SK-N-SH (cell line): ENCODE data around the gene RAB40C.

Experiments used
- CHD2 ChIP-seq: fragments of 150-350 bp; IDR thresholded peaks from 2 replicates; pipeline ENCODE4 v1.6.1; 2018; ENCODE audit warnings: low read length; ENCODE audit not compliant: partially characterized antibody
- JUND ChIP-seq: IDR thresholded peaks from 2 replicates; pipeline ENCODE4 v1.4.0; 2012
- RAD21 ChIP-seq: IDR thresholded peaks from 2 replicates; pipeline ENCODE4 v1.6.1; 2012; ENCODE audit warnings: mild to moderate bottlenecking, low read length
- TF ChIP-seq, protein P1 (sequence below): IDR thresholded peaks from 2 replicates; pipeline ENCODE4; 2012
- TF ChIP-seq, protein P2 (sequence below): fragments of 150-350 bp; IDR thresholded peaks from 2 replicates; pipeline ENCODE4 v1.6.1; 2017; ENCODE audit warnings: antibody characterized with exemption, low read length, low read depth, borderline replicate concordance

DNA sequence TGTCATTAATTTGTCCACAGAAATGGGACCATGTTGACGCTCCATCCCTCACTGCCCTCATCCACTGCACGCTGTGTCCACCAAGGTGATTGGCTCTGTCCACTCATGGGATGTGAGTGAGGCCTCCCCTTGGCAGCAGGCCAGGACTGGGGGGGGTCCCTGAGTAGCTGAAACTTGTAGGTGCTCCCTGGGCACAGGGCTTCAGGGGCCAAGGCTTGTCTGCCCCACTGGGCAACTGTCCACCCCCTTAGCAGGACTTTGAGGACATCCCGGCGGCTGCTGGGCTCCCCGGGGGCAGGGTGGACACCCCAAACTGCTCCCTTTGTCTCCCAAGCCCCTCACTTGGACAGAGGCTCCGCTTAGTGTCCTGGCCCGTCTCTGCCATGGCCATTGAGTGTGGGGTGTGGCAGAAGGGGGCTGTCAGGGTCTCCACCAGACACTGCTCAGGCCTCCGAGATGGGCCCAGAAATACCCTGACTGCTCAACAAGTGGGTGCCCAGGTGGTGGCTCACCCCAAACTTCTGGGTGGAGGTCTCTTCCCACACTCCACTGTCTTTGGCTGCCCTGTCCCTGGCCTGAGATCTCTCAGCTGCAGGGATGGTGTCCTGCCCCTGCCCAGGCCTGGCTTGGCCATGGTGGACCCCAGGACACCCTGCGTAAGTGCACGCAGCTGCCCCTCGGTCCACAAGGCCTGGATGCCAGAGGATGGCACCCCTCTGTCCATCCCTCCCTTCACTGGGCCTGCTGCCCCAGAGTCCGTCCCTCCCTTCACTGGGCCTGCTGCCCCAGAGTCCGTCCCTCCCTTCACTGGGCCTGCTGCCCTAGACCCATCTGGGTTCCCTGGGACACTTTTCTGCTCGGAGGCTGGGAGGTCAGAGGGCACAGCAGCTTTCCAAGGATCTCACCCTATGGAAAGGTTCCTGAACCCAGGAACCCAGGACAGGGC, 2.9 kb upstream of the RAB40C start:
- TF ChIP-seq, protein P1, sequence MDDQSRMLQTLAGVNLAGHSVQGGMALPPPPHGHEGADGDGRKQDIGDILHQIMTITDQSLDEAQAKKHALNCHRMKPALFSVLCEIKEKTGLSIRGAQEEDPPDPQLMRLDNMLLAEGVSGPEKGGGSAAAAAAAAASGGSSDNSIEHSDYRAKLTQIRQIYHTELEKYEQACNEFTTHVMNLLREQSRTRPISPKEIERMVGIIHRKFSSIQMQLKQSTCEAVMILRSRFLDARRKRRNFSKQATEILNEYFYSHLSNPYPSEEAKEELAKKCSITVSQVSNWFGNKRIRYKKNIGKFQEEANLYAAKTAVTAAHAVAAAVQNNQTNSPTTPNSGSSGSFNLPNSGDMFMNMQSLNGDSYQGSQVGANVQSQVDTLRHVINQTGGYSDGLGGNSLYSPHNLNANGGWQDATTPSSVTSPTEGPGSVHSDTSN = peak; percentile 4; the same call in 1 of the 2 replicates
- TF ChIP-seq, protein P2, sequence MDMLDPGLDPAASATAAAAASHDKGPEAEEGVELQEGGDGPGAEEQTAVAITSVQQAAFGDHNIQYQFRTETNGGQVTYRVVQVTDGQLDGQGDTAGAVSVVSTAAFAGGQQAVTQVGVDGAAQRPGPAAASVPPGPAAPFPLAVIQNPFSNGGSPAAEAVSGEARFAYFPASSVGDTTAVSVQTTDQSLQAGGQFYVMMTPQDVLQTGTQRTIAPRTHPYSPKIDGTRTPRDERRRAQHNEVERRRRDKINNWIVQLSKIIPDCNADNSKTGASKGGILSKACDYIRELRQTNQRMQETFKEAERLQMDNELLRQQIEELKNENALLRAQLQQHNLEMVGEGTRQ = no peak
- TF ChIP-seq CHD2 (peak; percentile 9), JUND (no peak; the same call in 1 of the 2 replicates), RAD21 (no peak)
